Activated naive CD8-positive, alpha-beta T cell treated with anti-CD3 and anti-CD28 coated beads for 36 hours (primary cell): ENCODE results near the gene IDI1. TPM values are rescaled to one million over a fixed set of nuclear protein-coding genes. Genes with fewer than 3 reads are reported as not detected.
A peak's percentile ranks its signal among the peaks of the same experiment; 100 is the strongest.
"Not testable (repeated sequence)": the region's sequence is repeated elsewhere in the genome, so short reads cannot be mapped to it uniquely, and the experiment has no call there.

Experiments
- DNase-seq: peaks from one replicate; pipeline ENCODE4 v3.0.0; 2021
- H3K27ac Mint-ChIP-seq: one replicate; pipeline ENCODE4 v1.8.0; 2022; ENCODE audit warnings: mild to moderate bottlenecking, moderate library complexity, mixed read lengths
- H3K27me3 Mint-ChIP-seq: one replicate; pipeline ENCODE4 v1.8.0; 2022; ENCODE audit warnings: mild to moderate bottlenecking, mixed read lengths
- H3K36me3 Mint-ChIP-seq: one replicate; pipeline ENCODE4 v1.8.0; 2021; ENCODE audit warnings: mild to moderate bottlenecking, mixed read lengths
- H3K4me1 Mint-ChIP-seq: one replicate; pipeline ENCODE4 v1.8.0; 2021; ENCODE audit warnings: mixed read lengths
- H3K4me3 Mint-ChIP-seq: one replicate; pipeline ENCODE4 v1.8.0; 2022; ENCODE audit warnings: mild to moderate bottlenecking, moderate library complexity, mixed read lengths
- H3K9me3 Mint-ChIP-seq: one replicate; pipeline ENCODE4 v1.8.0; 2022; ENCODE audit warnings: mixed read lengths
- total RNA-seq, 2 experiments: library from RNA; stranded (reverse); gene quantifications; one replicate each; pipeline ENCODE4 v1.2.3, GENCODE V29; 2021

IDI1 gene
- total RNA-seq, 2 experiments from 2014 or later: 68.1 to 68.7 TPM

GRCh38 chr10:1033601-1034000 lies 15.3 kb downstream of the IDI1 start:
- Mint-ChIP-seq H3K36me3 (peaks cover 5% of the 10 kb centered on the region), H3K4me3 (no peak overlapping the region)

DNA sequence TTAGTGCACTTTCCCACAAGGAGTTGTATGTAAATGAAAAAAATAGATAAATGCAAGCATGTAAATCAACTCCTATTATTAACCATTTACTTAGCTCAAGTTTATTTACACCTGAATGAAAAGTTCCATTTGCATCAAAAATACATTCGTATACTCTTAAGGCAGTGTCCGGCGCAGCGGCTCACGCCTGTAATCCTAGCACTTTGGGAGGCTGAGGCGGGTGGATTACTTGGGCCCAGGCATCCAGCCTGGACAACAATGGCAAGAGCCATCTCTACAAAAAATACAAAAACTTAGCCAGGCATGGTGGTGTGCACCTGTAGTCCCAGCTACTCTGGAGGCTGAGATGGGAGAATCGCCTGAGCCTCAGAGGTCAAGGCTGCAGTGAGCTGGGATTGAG lies 19.1 kb downstream of the IDI1 start:
- Mint-ChIP-seq H3K36me3 (no peaks in the 10 kb centered on the region), H3K9me3 (no peaks in the 10 kb centered on the region), H3K4me1 (no peaks in the 10 kb centered on the region), H3K4me3 (no peak overlapping the region), H3K27me3 (no peaks in the 10 kb centered on the region), H3K27ac (no peak overlapping the region)
- DNase-seq: no peak

More at GRCh38 chr10:1033601-1034000, 15.3 kb downstream of the IDI1 start:
- Mint-ChIP-seq H3K27ac (no peak overlapping the region), H3K27me3 (no peaks in the 10 kb centered on the region), H3K4me1 (no peaks in the 10 kb centered on the region), H3K9me3 (no peaks in the 10 kb centered on the region)
- no peak for DNase-seq

GRCh38 chr10:1026578-1026977 lies 22.3 kb downstream of the IDI1 start:
- peaks cover 6% of the 10 kb centered on the region for H3K36me3 Mint-ChIP-seq
- no peak overlapping the region for H3K27ac Mint-ChIP-seq
- H3K9me3 Mint-ChIP-seq: no peaks in the 10 kb centered on the region
- no peaks in the 10 kb centered on the region for H3K4me1 Mint-ChIP-seq
- no peak for DNase-seq
- H3K4me3 Mint-ChIP-seq: no peak overlapping the region
- H3K27me3 Mint-ChIP-seq: no peaks in the 10 kb centered on the region

DNA sequence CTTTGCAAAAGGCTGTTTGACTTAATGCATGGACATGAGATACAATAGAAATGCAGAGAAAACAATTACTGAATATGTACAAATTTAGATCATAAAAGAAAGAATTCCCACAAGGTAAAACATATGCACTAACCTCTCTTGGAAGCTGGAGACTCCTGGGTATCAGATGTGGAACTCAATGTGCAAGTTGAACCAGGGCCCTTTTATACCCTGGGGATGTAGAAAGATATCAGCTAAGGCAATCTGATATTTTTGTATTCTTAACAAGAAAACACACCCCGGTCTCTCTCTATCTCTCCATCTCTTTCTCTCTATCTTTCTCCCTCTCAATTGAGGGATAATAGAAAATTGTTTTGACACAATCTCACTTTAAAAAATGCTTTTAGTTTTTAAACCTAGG lies 23.2 kb downstream of the IDI1 start, which contains the start of gene IDI2:
IDI2 (minus strand) TSS at position 177 of the 400 bp plus-strand sequence. CDS start 1,136 bp downstream, outside the sequence.
- Mint-ChIP-seq H3K4me1 (no peaks in the 10 kb centered on the region), H3K36me3 (peaks cover 10% of the 10 kb centered on the region), H3K27ac (no peak within 1 kb of the TSS), H3K27me3 (no peaks in the 10 kb centered on the region), H3K4me3 (no peak within 1 kb of the TSS), H3K9me3 (no peaks in the 10 kb centered on the region)
- DNase-seq: no peak

DNA sequence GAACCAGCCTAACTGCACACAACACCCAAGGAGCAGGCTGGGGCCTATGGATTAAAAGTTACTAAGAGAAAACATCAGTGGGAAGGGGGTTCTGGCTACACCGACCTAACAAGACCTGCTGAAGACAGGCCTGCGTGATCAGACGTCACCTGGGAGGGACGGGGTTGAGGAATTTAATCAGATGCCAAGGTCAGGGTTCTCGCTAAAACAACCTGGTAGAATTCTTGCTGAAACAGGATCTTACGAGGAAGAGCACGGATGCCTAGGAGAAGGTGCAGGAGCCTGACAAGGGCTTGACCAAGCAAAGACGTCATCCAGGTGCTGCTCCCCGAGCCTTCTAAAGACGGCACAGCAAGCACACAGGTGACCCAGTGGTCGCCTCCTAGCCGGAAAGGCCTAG lies 24.8 kb downstream of the IDI1 start:
- Mint-ChIP-seq H3K27ac (no peak overlapping the region), H3K9me3 (no peaks in the 10 kb centered on the region), H3K36me3 (peaks cover 14% of the 10 kb centered on the region), H3K4me1 (no peaks in the 10 kb centered on the region), H3K27me3 (no peaks in the 10 kb centered on the region), H3K4me3 (no peak overlapping the region)
- DNase-seq: no peak

GRCh38 chr10:1022413-1022812 lies 26.5 kb downstream of the IDI1 start:
- H3K4me3 Mint-ChIP-seq: no peak overlapping the region
- H3K27me3 Mint-ChIP-seq: no peaks in the 10 kb centered on the region
- peaks cover 24% of the 10 kb centered on the region for H3K36me3 Mint-ChIP-seq
- H3K27ac Mint-ChIP-seq: no peak overlapping the region
- no peaks in the 10 kb centered on the region for H3K4me1 Mint-ChIP-seq
- no peak for DNase-seq
- H3K9me3 Mint-ChIP-seq: no peaks in the 10 kb centered on the region

GRCh38 chr10:1020958-1021357 lies 28.0 kb downstream of the IDI1 start:
- H3K36me3 Mint-ChIP-seq: peaks cover 30% of the 10 kb centered on the region

DNA sequence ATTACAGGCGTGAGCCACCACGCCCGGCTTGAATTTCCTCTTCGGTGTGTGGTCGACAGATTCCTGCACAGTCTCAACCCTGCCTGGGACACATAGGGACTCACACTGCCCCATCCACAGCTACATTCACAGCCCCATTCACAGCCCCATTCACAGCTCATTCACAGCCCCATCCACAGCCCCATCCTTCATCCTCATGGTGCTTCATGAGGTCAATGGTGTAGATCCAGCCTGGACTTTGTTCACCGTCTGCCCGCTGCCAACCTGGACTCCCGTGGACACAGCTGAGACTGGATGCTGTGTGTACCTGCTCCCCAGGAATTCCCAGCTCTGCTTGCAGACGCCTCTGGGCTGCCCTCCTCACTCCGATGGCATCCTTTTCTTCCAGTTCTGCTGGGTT lies 28.5 kb downstream of the IDI1 start:
- no peak for DNase-seq
- peaks cover 33% of the 10 kb centered on the region for H3K36me3 Mint-ChIP-seq
- no peak overlapping the region for H3K4me3 Mint-ChIP-seq
- no peaks in the 10 kb centered on the region for H3K4me1 Mint-ChIP-seq
- no peak overlapping the region for H3K27ac Mint-ChIP-seq
- no peaks in the 10 kb centered on the region for H3K27me3 Mint-ChIP-seq
- H3K9me3 Mint-ChIP-seq: no peaks in the 10 kb centered on the region

More at GRCh38 chr10:1020958-1021357, 28.0 kb downstream of the IDI1 start:
- no peaks in the 10 kb centered on the region for H3K4me1 Mint-ChIP-seq
- H3K27ac Mint-ChIP-seq: no peak overlapping the region
- H3K27me3 Mint-ChIP-seq: no peaks in the 10 kb centered on the region
- no peaks in the 10 kb centered on the region for H3K9me3 Mint-ChIP-seq
- DNase-seq: no peak
- no peak overlapping the region for H3K4me3 Mint-ChIP-seq

DNA sequence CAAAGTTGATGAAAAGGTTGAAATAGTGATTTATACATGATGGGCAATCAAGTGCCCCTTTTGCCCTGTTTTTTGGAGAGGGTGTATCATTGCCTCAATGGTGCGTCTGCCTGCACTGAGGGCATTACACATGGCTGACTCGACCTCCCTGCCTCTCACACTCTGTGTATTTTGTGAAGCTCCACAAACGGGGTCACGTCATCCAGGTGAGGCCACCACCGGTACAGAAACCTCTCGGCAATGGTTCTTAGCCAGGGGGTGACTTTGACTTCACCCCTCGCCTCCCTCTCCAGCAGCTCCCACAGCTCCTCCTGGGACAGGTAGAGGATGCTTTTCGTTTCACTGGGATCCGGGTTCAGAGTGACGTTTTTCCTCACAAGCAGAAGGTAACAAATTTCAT lies 29.6 kb downstream of the IDI1 start:
- Mint-ChIP-seq H3K9me3 (no peaks in the 10 kb centered on the region), H3K27ac (no peak overlapping the region), H3K4me1 (no peaks in the 10 kb centered on the region), H3K27me3 (no peaks in the 10 kb centered on the region), H3K4me3 (no peak overlapping the region), H3K36me3 (peaks cover 29% of the 10 kb centered on the region)
- no peak for DNase-seq

DNA sequence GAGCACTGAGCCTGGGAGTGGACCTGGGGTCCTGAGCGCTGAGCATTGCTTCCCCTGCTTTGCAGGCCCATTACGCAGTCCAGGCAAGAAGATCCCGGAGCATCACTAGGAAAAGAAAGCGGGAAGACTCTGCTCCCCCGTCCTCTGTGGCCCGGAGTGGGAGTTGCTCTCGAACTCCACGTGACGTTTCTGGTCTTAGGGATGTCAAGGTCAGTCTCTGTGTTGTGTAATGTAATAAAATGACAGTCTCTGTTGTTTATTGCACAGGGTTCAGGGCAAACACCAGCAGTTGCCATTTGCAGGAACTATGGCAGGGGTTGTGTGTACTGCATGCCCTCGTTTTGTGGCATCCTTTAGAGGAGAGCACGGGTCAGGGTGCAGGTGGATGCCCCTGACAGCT lies 33.2 kb downstream of the IDI1 start:
- H3K27ac Mint-ChIP-seq: no peak overlapping the region
- no peak for DNase-seq
- H3K36me3 Mint-ChIP-seq: peaks cover 38% of the 10 kb centered on the region
- no peaks in the 10 kb centered on the region for H3K4me1 Mint-ChIP-seq
- no peaks in the 10 kb centered on the region for H3K9me3 Mint-ChIP-seq
- no peak overlapping the region for H3K4me3 Mint-ChIP-seq
- H3K27me3 Mint-ChIP-seq: no peaks in the 10 kb centered on the region

DNA sequence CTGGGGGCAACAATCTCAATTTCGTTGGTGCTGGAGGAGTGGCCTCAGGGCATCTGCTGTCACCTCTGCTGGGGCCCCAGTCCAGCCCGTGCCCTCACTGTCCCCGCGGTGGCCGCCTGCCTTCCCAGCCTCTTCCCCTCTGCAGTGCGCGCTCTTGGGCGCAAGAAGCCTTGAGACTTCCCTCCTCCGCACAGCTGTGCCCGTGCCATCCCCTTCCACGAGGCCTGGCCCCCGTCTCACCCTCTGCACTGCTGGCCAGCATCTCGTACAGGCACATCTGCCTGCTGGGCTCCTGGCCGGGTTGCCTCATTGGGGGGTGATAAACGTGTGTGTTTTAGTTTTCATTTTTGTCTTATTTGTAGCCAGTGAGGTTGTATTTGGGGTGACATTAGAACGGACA lies 37.2 kb downstream of the IDI1 start:
- Mint-ChIP-seq H3K36me3 (peaks cover 31% of the 10 kb centered on the region), H3K9me3 (no peaks in the 10 kb centered on the region), H3K4me3 (no peak overlapping the region), H3K4me1 (no peaks in the 10 kb centered on the region), H3K27ac (peak overlapping the region; percentile 82), H3K27me3 (no peaks in the 10 kb centered on the region)
- DNase-seq: no peak

GRCh38 chr10:1010703-1011102 lies 38.2 kb downstream of the IDI1 start:
- H3K27me3 Mint-ChIP-seq: no peaks in the 10 kb centered on the region
- H3K27ac Mint-ChIP-seq: no peak overlapping the region
- no peak overlapping the region for H3K4me3 Mint-ChIP-seq
- peaks cover 33% of the 10 kb centered on the region for H3K36me3 Mint-ChIP-seq
- no peaks in the 10 kb centered on the region for H3K9me3 Mint-ChIP-seq
- H3K4me1 Mint-ChIP-seq: no peaks in the 10 kb centered on the region
- DNase-seq: no peak

DNA sequence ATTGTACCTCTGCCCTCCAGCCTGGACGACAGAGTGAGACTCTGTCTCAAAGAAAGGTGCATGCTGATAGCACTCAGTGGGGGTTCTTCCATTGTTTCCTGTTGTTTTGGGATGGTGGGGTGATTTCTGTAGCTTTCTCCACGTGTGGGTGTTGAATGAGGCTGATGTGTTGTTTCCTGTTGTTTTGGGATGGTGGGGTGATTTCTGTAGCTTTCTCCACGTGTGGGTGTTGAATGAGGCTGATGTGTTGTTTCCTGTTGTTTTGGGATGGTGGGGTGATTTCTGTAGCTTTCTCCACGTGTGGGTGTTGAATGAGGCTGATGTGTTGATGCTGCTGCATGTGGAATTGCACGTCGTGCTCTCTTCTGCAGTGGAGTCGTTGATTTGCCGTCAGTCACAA lies 39.0 kb downstream of the IDI1 start:
- not testable (repeated sequence) for H3K4me1 Mint-ChIP-seq, DNase-seq, H3K4me3 Mint-ChIP-seq, H3K27me3 Mint-ChIP-seq, H3K27ac Mint-ChIP-seq, H3K9me3 Mint-ChIP-seq
- peaks cover 36% of the 10 kb centered on the region for H3K36me3 Mint-ChIP-seq

GRCh38 chr10:1009071-1009494 lies 39.8 kb downstream of the IDI1 start:
- no peak for DNase-seq
- Mint-ChIP-seq H3K27ac (no peak overlapping the region), H3K36me3 (peaks cover 35% of the 10 kb centered on the region), H3K4me3 (no peak overlapping the region), H3K9me3 (no peaks in the 10 kb centered on the region), H3K4me1 (no peaks in the 10 kb centered on the region), H3K27me3 (no peaks in the 10 kb centered on the region)

GRCh38 chr10:1007583-1007982 lies 41.3 kb downstream of the IDI1 start:
- Mint-ChIP-seq H3K4me1 (no peaks in the 10 kb centered on the region), H3K27me3 (no peaks in the 10 kb centered on the region), H3K27ac (no peak overlapping the region), H3K9me3 (no peaks in the 10 kb centered on the region), H3K4me3 (no peak overlapping the region), H3K36me3 (peaks cover 48% of the 10 kb centered on the region)
- no peak for DNase-seq

DNA sequence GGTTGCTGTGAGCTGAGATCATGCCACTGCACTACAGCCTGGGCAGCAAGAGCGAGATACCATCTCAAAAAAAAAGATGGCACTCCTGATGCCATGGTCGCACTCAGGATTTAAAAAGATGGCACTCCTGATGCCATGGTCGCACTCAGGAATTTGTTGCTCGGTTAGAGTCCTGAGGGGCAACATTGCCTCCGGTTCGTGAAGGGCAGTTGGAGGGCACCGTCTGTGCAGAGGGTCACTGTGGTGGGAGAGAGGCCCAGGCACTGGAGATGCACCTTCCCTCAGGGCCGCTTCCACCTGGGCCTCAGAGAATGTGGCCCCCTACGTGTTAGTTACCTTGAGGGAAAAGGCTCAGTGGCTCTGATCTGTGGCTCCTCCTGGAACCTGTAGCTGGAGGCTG lies 42.3 kb downstream of the IDI1 start:
- Mint-ChIP-seq H3K27ac (no peak overlapping the region), H3K27me3 (no peaks in the 10 kb centered on the region), H3K4me3 (no peak overlapping the region), H3K9me3 (peaks cover 4% of the 10 kb centered on the region), H3K36me3 (peaks cover 51% of the 10 kb centered on the region), H3K4me1 (peaks cover 3% of the 10 kb centered on the region)
- no peak for DNase-seq
